Measurements from ENCODE around the gene CCDC194. TPM values are rescaled to one million over a fixed set of nuclear protein-coding genes. Genes with fewer than 3 reads are reported as not detected.

The CCDC194 gene
- total and polyA plus RNA-seq, 2 of the 13 experiments (the other 11 are each of a cell fraction or from before 2014, with no cell fraction given), result 0.13 to 0.21 TPM

DNA sequence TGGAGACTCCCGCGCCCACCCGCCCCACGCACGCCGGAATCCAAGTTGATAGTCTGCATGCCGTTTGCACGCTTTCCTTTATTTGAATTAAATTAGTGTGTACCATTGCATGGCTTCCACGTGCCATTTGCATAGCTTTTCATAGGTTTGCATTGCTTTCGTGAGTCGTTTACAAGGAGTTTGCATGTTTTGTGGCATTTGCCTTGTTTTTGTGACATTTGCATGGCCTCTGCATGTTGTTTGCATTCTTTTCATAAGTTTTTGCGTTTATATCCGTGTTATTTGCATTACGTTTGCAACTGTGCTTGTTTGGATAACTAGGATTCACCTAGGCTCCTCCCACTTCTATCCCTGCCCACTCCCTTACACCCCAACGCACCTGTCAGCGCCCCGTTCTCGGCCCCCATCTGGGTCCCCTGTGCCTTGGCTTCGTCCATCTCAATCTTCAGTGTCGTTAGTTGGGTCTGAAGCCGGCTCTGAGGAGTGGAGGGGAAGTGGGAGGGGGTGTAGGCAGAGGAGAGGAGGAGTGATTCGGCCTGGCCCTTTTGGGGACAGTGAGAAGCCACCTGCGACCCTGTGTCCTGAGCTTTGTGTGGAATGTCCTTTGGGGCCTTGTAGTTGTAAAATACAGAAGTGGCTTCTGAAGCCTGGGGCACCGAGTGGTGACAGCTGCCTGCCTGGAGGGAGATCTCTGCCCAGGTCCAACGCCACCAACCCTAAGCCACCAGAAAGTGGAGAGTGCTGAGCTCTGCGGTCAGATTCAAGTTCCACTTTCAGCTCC is 2.4 kb downstream of the CCDC194 start:
- 22% methylated on average over 22 of the region's 26 CpGs for WGBS (ENCODE audit: low lambda C conversion rate)
- CTCF ChIA-PET (ENCODE audit: low intra/inter-chr PET ratio, low total read pairs), result interaction anchor here (2.3 kb wide), 1 partner anchor 45 kb away, joined by 9 read pairs; no protein-coding TSS in a partner anchor
- ATAC-seq, result peak; percentile 34
- TF ChIP-seq HNRNPH1 (optimal IDR thresholded peaks at IDR 0.05; ENCODE audit: low read depth, low read length) (no peak), YEATS4 (CRISPR knock-in tag; IDR thresholded peaks at IDR 0.05; ENCODE audit: borderline replicate concordance) (0 out of 2 replicates have a peak, but pooled peaks have one; percentile 0), MTF1 (CRISPR knock-in tag; IDR thresholded peaks at IDR 0.05) (no peak), ZNF547 (CRISPR knock-in tag; IDR thresholded peaks at IDR 0.05) (peak; percentile 53; the same call in 1 of the 2 replicates), ZNF20 (CRISPR knock-in tag; IDR thresholded peaks at IDR 0.05) (no peak), ZNF567 (CRISPR knock-in tag; IDR thresholded peaks at IDR 0.05; ENCODE audit: borderline replicate concordance) (0 out of 2 replicates have a peak, but pooled peaks have one; percentile 13), ZNF430 (CRISPR knock-in tag; IDR thresholded peaks at IDR 0.05) (no peak), HNF4G (IDR thresholded peaks at IDR 0.05; ENCODE audit: borderline replicate concordance, low read depth, low read length) (no peak), HNF4G (CRISPR knock-in tag; IDR thresholded peaks at IDR 0.05; ENCODE audit: borderline replicate concordance, low read depth) (no peak), SKIL (CRISPR knock-in tag; IDR thresholded peaks at IDR 0.05; ENCODE audit: borderline replicate concordance) (no peak), TAF1 (CRISPR knock-in tag; IDR thresholded peaks at IDR 0.05) (0 out of 2 replicates have a peak, but pooled peaks have one; percentile 5), MAX (IDR thresholded peaks at IDR 0.05) (0 out of 2 replicates have a peak, but pooled peaks have one; percentile 0)
- TF ChIP-seq, protein P1, sequence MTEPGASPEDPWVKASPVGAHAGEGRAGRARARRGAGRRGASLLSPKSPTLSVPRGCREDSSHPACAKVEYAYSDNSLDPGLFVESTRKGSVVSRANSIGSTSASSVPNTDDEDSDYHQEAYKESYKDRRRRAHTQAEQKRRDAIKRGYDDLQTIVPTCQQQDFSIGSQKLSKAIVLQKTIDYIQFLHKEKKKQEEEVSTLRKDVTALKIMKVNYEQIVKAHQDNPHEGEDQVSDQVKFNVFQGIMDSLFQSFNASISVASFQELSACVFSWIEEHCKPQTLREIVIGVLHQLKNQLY (CRISPR knock-in tag; IDR thresholded peaks at IDR 0.05), result 0 out of 2 replicates have a peak, but pooled peaks have one; percentile 12
- TF ChIP-seq, protein P2, sequence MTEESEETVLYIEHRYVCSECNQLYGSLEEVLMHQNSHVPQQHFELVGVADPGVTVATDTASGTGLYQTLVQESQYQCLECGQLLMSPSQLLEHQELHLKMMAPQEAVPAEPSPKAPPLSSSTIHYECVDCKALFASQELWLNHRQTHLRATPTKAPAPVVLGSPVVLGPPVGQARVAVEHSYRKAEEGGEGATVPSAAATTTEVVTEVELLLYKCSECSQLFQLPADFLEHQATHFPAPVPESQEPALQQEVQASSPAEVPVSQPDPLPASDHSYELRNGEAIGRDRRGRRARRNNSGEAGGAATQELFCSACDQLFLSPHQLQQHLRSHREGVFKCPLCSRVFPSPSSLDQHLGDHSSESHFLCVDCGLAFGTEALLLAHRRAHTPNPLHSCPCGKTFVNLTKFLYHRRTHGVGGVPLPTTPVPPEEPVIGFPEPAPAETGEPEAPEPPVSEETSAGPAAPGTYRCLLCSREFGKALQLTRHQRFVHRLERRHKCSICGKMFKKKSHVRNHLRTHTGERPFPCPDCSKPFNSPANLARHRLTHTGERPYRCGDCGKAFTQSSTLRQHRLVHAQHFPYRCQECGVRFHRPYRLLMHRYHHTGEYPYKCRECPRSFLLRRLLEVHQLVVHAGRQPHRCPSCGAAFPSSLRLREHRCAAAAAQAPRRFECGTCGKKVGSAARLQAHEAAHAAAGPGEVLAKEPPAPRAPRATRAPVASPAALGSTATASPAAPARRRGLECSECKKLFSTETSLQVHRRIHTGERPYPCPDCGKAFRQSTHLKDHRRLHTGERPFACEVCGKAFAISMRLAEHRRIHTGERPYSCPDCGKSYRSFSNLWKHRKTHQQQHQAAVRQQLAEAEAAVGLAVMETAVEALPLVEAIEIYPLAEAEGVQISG (CRISPR knock-in tag; IDR thresholded peaks at IDR 0.05), result no peak

More for the DNA sequence above, 2.4 kb downstream of the CCDC194 start:
- Histone ChIP-seq H4K20me1 (ENCODE audit: insufficient read depth, low read length) (no peaks in the 10 kb centered on the region), H3K4me1 (ENCODE audit: insufficient read depth, low read length) (peaks cover 8% of the 10 kb centered on the region), H3K4me3 (replicated peaks in 1 of 3; ENCODE audit: insufficient read depth in 1 of 3, low read depth in 2 of 3, low read length in 3 of 3) (peak overlapping the region; percentile 30 to 69 (median 48)), H2AFZ (ENCODE audit: low read length) (peak overlapping the region; percentile 36), H3K9ac (ENCODE audit: insufficient read depth, low read depth, low read length) (peak overlapping the region; percentile 37; the same call in 1 of the 2 replicates), H3K27me3 (ENCODE audit: control insufficient read depth in 1 of 2, insufficient read depth in 2 of 2, low read length in 2 of 2) (peaks cover 0 to 1% of the 10 kb centered on the region in 2 experiments; a peak in 1 of 5 replicates), H3K4me2 (ENCODE audit: low read depth, low read length) (peak overlapping the region; percentile 100), H3K9me3 (ENCODE audit: low read length) (peaks cover 10% of the 10 kb centered on the region), H3K36me3 (replicated peaks in 1 of 2; ENCODE audit: control insufficient read depth in 1 of 2, insufficient read depth in 2 of 2, low read length in 2 of 2) (no peaks in the 10 kb centered on the region), H3K79me2 (ENCODE audit: insufficient read depth, low read length) (no peaks in the 10 kb centered on the region), H3K27ac (ENCODE audit: extremely low read length, insufficient read depth, low read length) (no peak overlapping the region)
- POLR2A ChIA-PET, result interaction anchor here (0.6 to 1.0 kb wide), 4 partner anchors 12 to 16 kb away, joined by 3 to 4 read pairs (median 4); partner anchors contain the start of gene BST2
- BruUV-seq (replicated peaks), result no TSS peak
- in situ Hi-C loops (cut with HindIII; ENCODE audit: extremely low pct_ligation_motif_present, low pct_unique_long_range_greater_than_20kb) (no loop called here), intact Hi-C loops (cut with micrococcal nuclease; ENCODE audit: unreplicated experiment) (loop anchor here (1.0 kb wide), 1 partner anchor 45 kb away; no protein-coding TSS in a partner anchor)
- FAIRE-seq (no peak), DNase-seq (ENCODE audit: low spot score) (no peak)
